GM19455 (cell line): Measurements from ENCODE around the gene IMPDH2.

Experiments used
- ATAC-seq: cut with Tn5 transposase; IDR thresholded peaks from one replicate; pipeline ENCODE4 v1.9.1; 2021; ENCODE audit not compliant: unreplicated experiment

IMPDH2 gene

GRCh38 chr3:48984663-48985062, 44.5 kb downstream of the IMPDH2 start:
- no peak for ATAC-seq

DNA sequence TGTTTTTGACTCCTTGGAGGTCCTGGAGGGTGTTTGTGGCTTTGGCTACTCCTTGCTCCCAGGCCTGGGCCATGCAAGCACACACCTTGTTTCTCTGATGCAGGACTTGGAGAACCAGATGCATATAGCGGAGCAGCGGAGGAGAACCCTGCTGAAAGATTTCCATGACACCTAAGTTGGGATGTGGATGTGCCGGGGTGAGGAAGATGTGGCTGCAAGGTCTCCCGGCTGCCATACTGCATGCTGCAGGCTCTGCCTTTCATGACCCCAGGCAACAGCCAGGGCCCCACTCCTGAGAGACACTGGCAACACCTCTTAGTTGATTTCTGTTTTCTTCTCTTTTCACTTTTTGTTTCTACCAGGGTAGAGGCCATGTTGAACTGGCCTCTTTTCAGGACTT, 46.1 kb downstream of the IMPDH2 start:
- no peak for ATAC-seq

GRCh38 chr3:48982686-48983085, 46.5 kb downstream of the IMPDH2 start:
- ATAC-seq: no peak

GRCh38 chr3:48982016-48982415, 47.2 kb downstream of the IMPDH2 start:
- ATAC-seq: no peak

GRCh38 chr3:48980295-48980694, 48.9 kb downstream of the IMPDH2 start:
- ATAC-seq: no peak

GRCh38 chr3:48979451-48979850, 49.7 kb downstream of the IMPDH2 start:
- no peak for ATAC-seq
